ENCODE results near the gene TRRAP. TPM values are rescaled to one million over a fixed set of nuclear protein-coding genes. Genes with fewer than 3 reads are reported as not detected.

Gene TRRAP
- total and polyA plus RNA-seq, 2 of the 8 experiments (the other 6 are each of a cell fraction or from before 2014, with no cell fraction given), result 21.7 to 48.6 TPM

DNA sequence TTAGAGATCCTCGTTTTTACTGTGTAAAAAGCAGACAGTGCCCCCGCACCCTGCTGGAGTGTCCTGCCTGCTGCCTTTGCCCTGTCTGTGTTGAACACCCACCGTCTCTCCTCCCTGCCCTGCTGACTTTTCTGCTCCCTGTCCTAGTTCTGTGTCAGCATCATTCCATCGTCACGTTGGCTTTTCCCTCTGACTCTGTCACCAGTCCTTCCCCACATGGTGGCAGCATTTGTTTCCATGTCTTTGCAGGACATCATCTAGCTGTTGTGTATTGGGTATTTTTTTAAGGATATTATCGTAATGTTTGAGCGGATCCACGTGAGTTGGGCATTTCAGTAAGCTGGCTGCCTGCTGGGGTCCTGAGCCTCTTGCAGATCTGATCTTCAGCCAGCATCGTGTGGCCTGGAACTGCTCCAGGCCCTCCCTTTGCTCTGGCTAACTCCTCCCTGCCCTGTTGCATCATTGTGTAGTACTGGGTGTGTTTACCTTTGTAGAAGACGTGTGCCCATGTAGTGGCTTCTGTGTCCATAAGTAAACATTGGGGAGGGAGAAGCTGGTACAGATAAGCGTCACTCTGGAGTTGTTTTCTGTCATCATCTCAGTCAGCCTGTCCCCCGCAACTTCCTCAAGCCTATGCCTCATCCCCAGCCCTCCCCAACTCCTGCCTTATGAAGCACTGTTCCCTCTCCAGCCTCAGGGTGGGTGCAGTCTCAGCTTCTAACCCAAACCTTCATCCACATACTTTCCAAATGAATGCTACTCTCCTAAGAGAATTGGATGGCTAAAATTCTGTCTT, 44.3 kb downstream of the TRRAP start:
- no peak overlapping the region for H2BK12ac ChIP-seq (ENCODE audit: low read depth, low read length)
- H2BK15ac ChIP-seq (ENCODE audit: low read length), result no peak overlapping the region
- H3K4me1 ChIP-seq (replicated peaks in 1 of 4; ENCODE audit: control insufficient read depth in 3 of 4, insufficient read depth in 4 of 4, low read length in 3 of 4), result no peaks in the 10 kb centered on the region
- H3K4me2 ChIP-seq (ENCODE audit: insufficient read depth in 1 of 2, low read depth in 2 of 2, low read length in 2 of 2), result no peak overlapping the region
- H4K5ac ChIP-seq (ENCODE audit: insufficient read length, low read depth, low read length), result no peak overlapping the region
- H3K4ac ChIP-seq (replicated peaks; ENCODE audit: insufficient read length, low read depth, low read length), result no peak overlapping the region
- H3K9me3 ChIP-seq (ENCODE audit: insufficient read depth in 2 of 2, low read depth in 1 of 2, low read length in 1 of 2), result no peaks in the 10 kb centered on the region
- H3K27me3 ChIP-seq (replicated peaks in 1 of 4; ENCODE audit: control insufficient read depth in 3 of 4, extremely low read depth in 1 of 4, insufficient read depth in 3 of 4, low read length in 3 of 4), result no peaks in the 10 kb centered on the region
- no peak overlapping the region for H2BK120ac ChIP-seq (replicated peaks; ENCODE audit: low read depth, low read length)
- FAIRE-seq (no peak), DNase-seq (ENCODE audit: low read depth in 1 of 2, low spot score in 2 of 2) (no peak)
- POLR2A ChIA-PET (ENCODE audit: partially characterized antibody), result interaction anchor here (0.8 to 0.9 kb wide), 2 partner anchors 14 to 20 kb away, joined by 3 read pairs; no protein-coding TSS in a partner anchor
- H3K36me3 ChIP-seq (ENCODE audit: control insufficient read depth in 2 of 4, insufficient read depth in 4 of 4, low read length in 3 of 4), result peaks cover 20 to 67% (median 49%) of the 10 kb centered on the region in 4 experiments
- no peak overlapping the region for H2BK20ac ChIP-seq (ENCODE audit: low read length)
- H3K18ac ChIP-seq (ENCODE audit: extremely low read depth, low read length), result no peak overlapping the region
- no peak overlapping the region for H3K14ac ChIP-seq (ENCODE audit: insufficient read length)
- peaks cover 4 to 15% of the 10 kb centered on the region in 2 experiments for H4K20me1 ChIP-seq (replicated peaks in 1 of 2; ENCODE audit: control insufficient read depth in 1 of 2, insufficient read depth in 2 of 2, low read length in 2 of 2)
- WGBS, 2 experiments (ENCODE audit: extremely low coverage in 1 of 2, insufficient coverage in 1 of 2, insufficient read length in 1 of 2, insufficient replicate concordance in 2 of 2, low coverage in 1 of 2, low lambda C conversion rate in 2 of 2, missing lambda C conversion rate in 1 of 2), result 85% methylated on average over 12 of the region's 12 CpGs; no CpG with 5 or more reads in 1 of the 2 experiments
- no peak overlapping the region for H3K4me3 ChIP-seq (ENCODE audit: extremely low read depth in 1 of 4, insufficient read depth in 2 of 4, low read depth in 3 of 4, low read length in 4 of 4)
- no peaks in the 10 kb centered on the region for H3K23me2 ChIP-seq (ENCODE audit: low read depth, low read length)
- no peak overlapping the region for H2AK5ac ChIP-seq (ENCODE audit: low read depth, low read length)
- H2AFZ ChIP-seq (ENCODE audit: low read length), result no peak overlapping the region
- no peak overlapping the region for H2BK5ac ChIP-seq (ENCODE audit: low read depth, low read length)
- no peak overlapping the region; the same call in 1 of the 2 replicates for H4K8ac ChIP-seq (ENCODE audit: extremely low read depth, insufficient read depth, low read length)
- peaks cover 2% of the 10 kb centered on the region; the same call in 1 of the 2 replicates for H3K79me1 ChIP-seq (ENCODE audit: low read depth, low read length)
- H3K23ac ChIP-seq (ENCODE audit: insufficient read length), result no peak overlapping the region
- no peak overlapping the region for H3K56ac ChIP-seq (replicated peaks; ENCODE audit: insufficient read length, low read depth, low read length)
- H3K79me2 ChIP-seq (ENCODE audit: control insufficient read depth in 1 of 2, insufficient read depth in 2 of 2, low read length in 2 of 2), result no peaks in the 10 kb centered on the region
- no peak overlapping the region for H4K91ac ChIP-seq (replicated peaks; ENCODE audit: insufficient read length, low read length)
- H3K9ac ChIP-seq (replicated peaks in 1 of 4; ENCODE audit: extremely low read depth in 1 of 4, low read depth in 3 of 4, low read length in 3 of 4), result no peak overlapping the region
- H3K27ac ChIP-seq (ENCODE audit: low read depth, low read length), result no peak overlapping the region
- CTCF ChIA-PET (ENCODE audit: partially characterized antibody), result interaction anchor here (0.8 to 1.6 kb wide), 5 partner anchors 9 to 59 kb away, joined by 3 to 4 read pairs (median 3); no protein-coding TSS in a partner anchor
- TF ChIP-seq POLR2AphosphoS5 (IDR thresholded peaks at IDR 0.05; ENCODE audit: low read depth, low read length), result no peak
- no peak for TF ChIP-seq ZNF274 (IDR thresholded peaks at IDR 0.05; ENCODE audit: borderline replicate concordance, extremely low read depth, low read length)
- TF ChIP-seq CHD1 (IDR thresholded peaks at IDR 0.05; ENCODE audit: low read depth, low read length), result no peak
- TF ChIP-seq, protein P1, sequence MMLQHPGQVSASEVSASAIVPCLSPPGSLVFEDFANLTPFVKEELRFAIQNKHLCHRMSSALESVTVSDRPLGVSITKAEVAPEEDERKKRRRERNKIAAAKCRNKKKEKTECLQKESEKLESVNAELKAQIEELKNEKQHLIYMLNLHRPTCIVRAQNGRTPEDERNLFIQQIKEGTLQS (IDR thresholded peaks at IDR 0.05; ENCODE audit: insufficient read depth, low read depth, low read length), result no peak
- no peak for TF ChIP-seq KDM4A (IDR thresholded peaks at IDR 0.05; ENCODE audit: low read depth, low read length, severe bottlenecking)
- TF ChIP-seq, protein P2, sequence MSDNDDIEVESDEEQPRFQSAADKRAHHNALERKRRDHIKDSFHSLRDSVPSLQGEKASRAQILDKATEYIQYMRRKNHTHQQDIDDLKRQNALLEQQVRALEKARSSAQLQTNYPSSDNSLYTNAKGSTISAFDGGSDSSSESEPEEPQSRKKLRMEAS (IDR thresholded peaks at IDR 0.05), result no peak
- TF ChIP-seq TCF12 (IDR thresholded peaks at IDR 0.05; ENCODE audit: low read depth, low read length), result no peak
- TF ChIP-seq CTBP2 (IDR thresholded peaks at IDR 0.05; ENCODE audit: borderline replicate concordance, insufficient read depth, insufficient read length, low read length), result no peak
- TF ChIP-seq YY1 (IDR thresholded peaks at IDR 0.05; ENCODE audit: low read depth, low read length), result no peak
- no peak for TF ChIP-seq JUN (IDR thresholded peaks at IDR 0.05; ENCODE audit: low read depth, low read length)
- no peak for TF ChIP-seq SP4 (IDR thresholded peaks at IDR 0.05; ENCODE audit: low read length)
- TF ChIP-seq SIRT6 (IDR thresholded peaks at IDR 0.05; ENCODE audit: low read length), result no peak

All from H1 (cell line).